ENCODE measurements around the gene GXYLT1. TPM values are rescaled to one million over a fixed set of nuclear protein-coding genes. Genes with fewer than 3 reads are reported as not detected.

GXYLT1 gene
- polyA plus RNA-seq, 1 experiment = 3.8 TPM

- POLR2A ChIA-PET = no interaction called here
- CTCF ChIA-PET = no interaction called here
- Histone ChIP-seq H3K27me3 (ENCODE audit: control insufficient read depth, insufficient read depth, low read length) (no peaks in the 10 kb centered on the region), H3K4me3 (ENCODE audit: low read depth, low read length) (no peak overlapping the region), H3K36me3 (ENCODE audit: control insufficient read depth, insufficient read depth, low read length) (no peaks in the 10 kb centered on the region)
- TF ChIP-seq CTCF (IDR thresholded peaks at IDR 0.05; ENCODE audit: insufficient read depth, low read depth, low read length) = no peak
- DNase-seq (ENCODE audit: low read depth) = no peak
These were observed 52.9 kb downstream of the GXYLT1 start for GRCh38 chr12:42091769-42092168.

- Histone ChIP-seq H3K36me3 (ENCODE audit: control insufficient read depth, insufficient read depth, low read length) (no peaks in the 10 kb centered on the region), H3K4me3 (ENCODE audit: low read depth, low read length) (no peak overlapping the region), H3K27me3 (ENCODE audit: control insufficient read depth, insufficient read depth, low read length) (no peaks in the 10 kb centered on the region)
- DNase-seq (ENCODE audit: low read depth) = peak; percentile 19
- ChIA-PET POLR2A (no interaction called here), CTCF (interaction anchor here (0.5 to 0.6 kb wide), 2 partner anchors 15 to 1635 kb away, joined by 3 to 4 read pairs; no protein-coding TSS in a partner anchor)
- TF ChIP-seq CTCF (IDR thresholded peaks at IDR 0.05; ENCODE audit: insufficient read depth, low read depth, low read length) = no peak
These were observed 53.8 kb downstream of the GXYLT1 start for GRCh38 chr12:42090899-42091298.

- Histone ChIP-seq H3K4me3 (ENCODE audit: low read depth, low read length) (no peak overlapping the region), H3K27me3 (ENCODE audit: control insufficient read depth, insufficient read depth, low read length) (no peaks in the 10 kb centered on the region), H3K36me3 (ENCODE audit: control insufficient read depth, insufficient read depth, low read length) (no peaks in the 10 kb centered on the region)
- CTCF ChIA-PET = interaction anchor here (0.6 to 1.4 kb wide), 2 partner anchors 54 to 63 kb away, joined by 3 to 6 read pairs; no protein-coding TSS in a partner anchor
- TF ChIP-seq CTCF (IDR thresholded peaks at IDR 0.05; ENCODE audit: insufficient read depth, low read depth, low read length) = no peak
- DNase-seq (ENCODE audit: low read depth) = no peak
- POLR2A ChIA-PET = interaction anchor here (0.7 kb wide), 1 partner anchor 1235 kb away, joined by 3 read pairs; no protein-coding TSS in a partner anchor
These were observed 58.6 kb downstream of the GXYLT1 start for GRCh38 chr12:42086031-42086430.

- H3K27me3 ChIP-seq (ENCODE audit: control insufficient read depth, insufficient read depth, low read length) = no peaks in the 10 kb centered on the region
- no peak overlapping the region for H3K4me3 ChIP-seq (ENCODE audit: low read depth, low read length)
- DNase-seq (ENCODE audit: low read depth) = no peak
- ChIA-PET POLR2A (interaction anchor here (0.7 kb wide), 1 partner anchor 1236 kb away, joined by 3 read pairs; no protein-coding TSS in a partner anchor), CTCF (interaction anchor here (1.4 kb wide), 1 partner anchor 62 kb away, joined by 6 read pairs; no protein-coding TSS in a partner anchor)
- TF ChIP-seq CTCF (IDR thresholded peaks at IDR 0.05; ENCODE audit: insufficient read depth, low read depth, low read length) = no peak
- no peaks in the 10 kb centered on the region for H3K36me3 ChIP-seq (ENCODE audit: control insufficient read depth, insufficient read depth, low read length)
These were observed 59.1 kb downstream of the GXYLT1 start for GRCh38 chr12:42085594-42085993.

- Histone ChIP-seq H3K27me3 (ENCODE audit: control insufficient read depth, insufficient read depth, low read length) (no peaks in the 10 kb centered on the region), H3K4me3 (ENCODE audit: low read depth, low read length) (no peak overlapping the region), H3K36me3 (ENCODE audit: control insufficient read depth, insufficient read depth, low read length) (no peaks in the 10 kb centered on the region)
- TF ChIP-seq CTCF (IDR thresholded peaks at IDR 0.05; ENCODE audit: insufficient read depth, low read depth, low read length) = no peak
- ChIA-PET CTCF (no interaction called here), POLR2A (no interaction called here)
- no peak for DNase-seq (ENCODE audit: low read depth)
These were observed 60.2 kb downstream of the GXYLT1 start for GRCh38 chr12:42084522-42084921.

Data from BJ (cell line).